ENCODE data around the gene DRAM1.
"Not testable (repeated sequence)": the region's sequence is repeated elsewhere in the genome, so short reads cannot be mapped to it uniquely, and the experiment has no call there.

DRAM1 gene

GRCh38 chr12:101859664-101860607 is 17.4 kb upstream of the DRAM1 start:
- DNase-seq: no peak

DNA sequence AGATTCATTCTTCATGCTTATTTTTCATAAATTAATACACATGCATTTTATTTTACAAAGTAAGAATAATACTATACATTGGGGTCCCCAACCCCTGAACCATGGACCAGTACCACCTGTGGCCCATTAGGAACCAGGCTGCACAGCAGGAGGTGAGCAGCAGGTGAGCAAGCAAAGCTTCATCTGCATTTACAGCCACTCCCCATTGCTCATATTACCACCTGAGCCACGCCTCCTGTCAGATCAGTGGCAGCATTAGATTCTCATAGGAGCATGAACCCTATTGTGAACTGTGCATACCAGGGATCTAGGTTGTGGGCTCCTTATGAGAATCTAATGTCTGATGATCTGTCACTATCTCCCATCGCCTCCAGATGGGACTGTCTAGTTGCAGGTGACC is 15.7 kb upstream of the DRAM1 start:
- DNase-seq: not testable (repeated sequence)

- no peak for DNase-seq
Measured at GRCh38 chr12:101862245-101862644, 15.1 kb upstream of the DRAM1 start.

GRCh38 chr12:101863981-101864380 is 13.4 kb upstream of the DRAM1 start:
- no peak for DNase-seq

- DNase-seq: no peak
Measured at GRCh38 chr12:101866615-101867373, 10.6 kb upstream of the DRAM1 start.

DNA sequence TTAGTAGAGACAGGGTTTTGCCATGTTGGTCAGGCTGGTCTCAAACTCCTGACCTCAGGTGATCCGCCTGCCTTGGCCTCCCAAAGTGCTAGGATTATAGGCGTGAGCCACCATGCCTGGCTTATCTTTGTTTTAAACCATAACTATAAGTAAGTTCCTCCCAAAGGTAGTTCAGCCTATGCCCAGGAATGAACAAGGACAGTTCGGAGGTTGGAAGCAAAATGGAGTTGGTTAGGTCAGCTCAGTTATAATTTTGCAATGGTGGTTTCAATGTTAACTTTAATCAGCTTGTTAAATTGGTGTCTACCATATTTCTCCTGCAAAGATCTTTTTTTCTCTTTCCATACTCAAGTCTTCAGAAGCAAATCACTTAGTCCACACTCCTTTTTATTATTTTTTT is 9.8 kb upstream of the DRAM1 start:
- DNase-seq: not testable (repeated sequence)

GRCh38 chr12:101870925-101871324 is 6.5 kb upstream of the DRAM1 start:
- no peak for DNase-seq

DNA sequence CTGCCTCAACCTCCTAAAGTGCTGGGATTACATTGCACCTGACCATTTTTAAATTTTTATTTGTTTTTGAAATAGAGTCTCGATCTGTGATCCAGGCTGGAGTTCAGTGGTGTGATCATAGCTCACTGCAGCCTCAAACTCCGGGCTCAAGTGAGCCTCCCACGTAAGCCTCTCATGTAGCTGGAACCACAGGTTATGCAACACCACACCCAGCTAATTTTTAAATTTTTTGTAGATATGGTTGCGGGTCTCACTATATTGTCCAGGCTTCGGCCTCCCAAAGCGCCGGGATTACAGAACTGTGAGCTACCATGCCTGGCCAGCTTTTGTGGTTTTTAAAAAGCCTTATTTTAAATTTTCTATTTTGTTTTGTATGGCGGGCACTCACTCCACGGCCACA is 2.2 kb upstream of the DRAM1 start:
- no peak for DNase-seq

GRCh38 chr12:101876322-101876860 is 989 bp upstream of the DRAM1 start:
- DNase-seq: no peak

DNA sequence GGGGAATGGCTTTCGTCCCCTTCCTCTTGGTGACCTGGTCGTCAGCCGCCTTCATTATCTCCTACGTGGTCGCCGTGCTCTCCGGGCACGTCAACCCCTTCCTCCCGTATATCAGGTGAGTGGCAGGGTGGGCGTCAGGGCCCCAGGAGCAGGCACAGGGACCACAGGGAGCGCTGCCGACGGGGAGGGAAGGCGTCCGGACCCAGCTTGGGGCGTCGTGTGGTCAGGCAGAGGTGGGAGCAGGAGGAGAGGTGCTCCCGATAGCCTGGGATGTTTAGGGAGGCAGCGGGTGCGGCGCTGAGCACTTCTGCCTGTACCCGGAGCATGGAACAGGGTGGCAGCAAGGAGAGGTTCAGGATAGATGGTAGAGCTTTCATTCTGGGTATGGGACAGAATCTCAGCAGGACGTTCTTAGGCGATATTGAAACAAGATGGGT is 444 bp downstream of the DRAM1 start:
- DNase-seq: no peak

DNA sequence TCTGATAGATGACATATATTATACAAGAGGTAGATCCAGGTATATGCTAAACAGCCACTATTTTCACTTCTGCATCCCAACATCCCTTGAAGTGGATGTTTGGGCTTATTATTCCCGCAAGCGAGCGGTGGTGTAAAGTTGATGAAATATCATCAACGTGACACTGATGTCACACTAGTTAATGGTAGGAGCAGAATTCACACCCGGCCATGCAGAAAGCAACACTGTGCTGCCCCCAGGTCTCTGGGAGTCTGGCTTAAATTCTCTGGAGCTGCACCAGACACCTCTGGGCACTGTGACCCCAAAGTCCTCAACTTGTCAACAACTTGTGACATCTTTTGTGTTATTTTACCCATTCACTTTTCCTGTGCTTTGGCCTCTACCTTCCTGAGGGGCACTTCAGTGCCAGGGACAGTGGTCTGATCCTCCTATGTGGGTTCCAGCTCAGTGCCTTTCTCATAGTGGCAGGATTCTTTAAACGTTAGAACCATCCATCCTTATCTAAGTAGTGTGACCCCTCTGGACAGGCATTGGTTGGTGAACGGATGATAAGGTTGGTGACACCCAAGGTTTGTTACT is 952 bp downstream of the DRAM1 start:
- DNase-seq: no peak

GRCh38 chr12:101880769-101881168 is 3.4 kb downstream of the DRAM1 start:
- no peak for DNase-seq

DNA sequence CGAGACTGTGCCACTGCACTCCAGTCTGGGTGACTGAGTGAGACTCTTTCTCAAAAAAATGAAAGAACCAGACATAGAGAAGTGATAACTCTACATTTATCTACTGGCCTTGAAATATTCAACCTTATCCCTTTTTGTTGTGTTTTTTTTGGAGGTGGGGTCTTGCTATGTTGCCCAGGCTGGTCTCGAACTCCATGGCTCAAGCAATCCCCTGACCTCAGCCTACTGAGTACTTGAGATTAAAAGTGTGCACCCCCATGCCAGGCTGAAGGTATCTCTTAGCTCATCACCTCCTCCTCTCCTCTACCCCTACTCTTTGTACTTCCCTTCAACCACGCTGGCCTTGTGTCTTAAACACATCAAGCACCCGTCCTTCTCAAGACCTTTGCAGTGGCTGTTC is 3.8 kb downstream of the DRAM1 start:
- DNase-seq: no peak

- no peak for DNase-seq
Measured at GRCh38 chr12:101884174-101884573, 6.8 kb downstream of the DRAM1 start.

GRCh38 chr12:101884781-101885340 is 7.5 kb downstream of the DRAM1 start:
- not testable (repeated sequence) for DNase-seq

GRCh38 chr12:101885912-101886561 is 8.7 kb downstream of the DRAM1 start:
- DNase-seq: no peak

- no peak for DNase-seq
Measured at GRCh38 chr12:101889211-101889752, 11.9 kb downstream of the DRAM1 start.

- DNase-seq: no peak
Measured at GRCh38 chr12:101891462-101891971, 14.1 kb downstream of the DRAM1 start.

- no peak for DNase-seq
Measured at GRCh38 chr12:101892794-101893193, 15.4 kb downstream of the DRAM1 start.

DNA sequence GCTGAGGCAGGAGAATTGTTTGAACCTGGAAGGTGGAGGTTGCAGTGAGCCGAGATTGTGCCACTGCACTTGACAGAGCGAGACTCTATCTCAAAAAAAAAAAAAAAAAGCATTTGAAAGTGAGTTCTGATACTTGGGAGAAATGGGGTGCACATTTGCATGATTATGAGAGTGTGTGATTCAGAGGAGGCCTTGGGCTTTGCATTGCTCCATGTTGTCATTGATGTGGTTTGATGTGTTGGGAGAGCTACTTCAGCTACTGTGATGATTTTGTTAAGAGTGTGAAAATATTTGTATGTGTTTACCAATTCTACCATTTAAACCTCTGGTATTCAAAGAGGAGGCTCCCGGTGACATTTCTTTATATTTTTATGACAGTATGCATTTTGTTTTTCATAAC is 24.4 kb downstream of the DRAM1 start:
- no peak for DNase-seq

GRCh38 chr12:101902641-101903040 is 25.3 kb downstream of the DRAM1 start:
- no peak for DNase-seq

DNA sequence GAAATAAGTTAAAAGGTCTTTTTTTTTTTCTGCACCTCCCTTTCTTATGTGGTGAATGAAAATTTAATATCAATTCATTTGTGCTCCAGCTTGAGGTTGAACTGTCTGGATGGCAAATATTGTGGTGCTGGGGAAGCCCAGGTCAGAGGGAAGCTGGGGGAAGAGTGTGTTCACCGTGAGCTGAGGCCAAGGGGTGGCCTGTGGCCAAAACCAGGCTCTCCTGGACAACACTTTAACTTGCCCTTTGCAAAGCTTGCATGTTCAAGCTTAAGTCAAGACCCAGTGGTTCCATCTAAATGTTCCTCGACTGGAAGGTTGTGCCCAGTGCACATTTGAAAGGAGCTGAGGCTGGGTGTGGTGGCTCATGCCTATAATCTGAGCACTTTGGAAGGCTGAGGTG is 28.8 kb downstream of the DRAM1 start:
- DNase-seq: no peak

Data from NCI-H1694 treated with DMSO at 0.1 percent for 48 hours (cell line).